HepG2 (cell line): ENCODE data around the gene BBS4. TPM values are rescaled to one million over a fixed set of nuclear protein-coding genes. Genes with fewer than 3 reads are reported as not detected.

Experiments used
- CBFB ChIP-seq: sonication (generic); formaldehyde crosslinking; IDR thresholded peaks from 2 replicates; pipeline ENCODE4 v1.4.0; 2020; ENCODE audit warnings: missing genetic modification reagents
- DNMT3B ChIP-seq: conservative IDR thresholded peaks from 2 replicates; pipeline ENCODE4 v1.6.1; 2016; ENCODE audit warnings: missing biosample characterization, control low read depth
- DR1 ChIP-seq: sonication (generic); formaldehyde crosslinking; IDR thresholded peaks from 2 replicates; pipeline ENCODE4 v1.8.0; 2021; ENCODE audit warnings: mild to moderate bottlenecking, missing genetic modification reagents, inconsistent platforms
- ETV5 ChIP-seq: IDR thresholded peaks from 2 replicates; pipeline ENCODE4 v1.6.1; 2018; ENCODE audit warnings: missing biosample characterization, missing genetic modification reagents, inconsistent platforms, borderline replicate concordance
- HOXA5 ChIP-seq: sonication (generic); formaldehyde crosslinking; IDR thresholded peaks from 2 replicates; pipeline ENCODE4 v1.4.0; 2020; ENCODE audit warnings: missing genetic modification reagents
- NR2C2 ChIP-seq: sonication (generic); formaldehyde crosslinking; IDR thresholded peaks from 2 replicates; pipeline ENCODE4 v1.4.0; 2020; ENCODE audit warnings: missing genetic modification reagents, mild to moderate bottlenecking, moderate library complexity, borderline replicate concordance
- SMARCC2 ChIP-seq: fragments of 450-650 bp; IDR thresholded peaks from 2 replicates; pipeline ENCODE4 v1.6.1; 2017; ENCODE audit warnings: antibody characterized with exemption, mild to moderate bottlenecking
- SOX13 ChIP-seq, 3 experiments: fragments of 450-650 bp in 1 of 3; sonication (generic) in 1 of 3; formaldehyde crosslinking in 1 of 3; IDR thresholded peaks in 2 of 3; conservative IDR thresholded peaks in 1 of 3; 2 replicates each; pipeline versions ENCODE4 v1.5.0 to v1.6.1; 2016 to 2020; ENCODE audit warnings: antibody characterized with exemption in 1 of 3, mild to moderate bottlenecking in 1 of 3, missing compliant biosample characterization in 1 of 3, missing genetic modification reagents in 1 of 3, moderate library complexity in 1 of 3
- SP2 ChIP-seq: sonication (generic); formaldehyde crosslinking; IDR thresholded peaks from 2 replicates; pipeline ENCODE4 v1.5.1; 2020; ENCODE audit warnings: mild to moderate bottlenecking, missing genetic modification reagents
- SRF ChIP-seq: IDR thresholded peaks from 2 replicates; pipeline ENCODE4 v1.6.1; 2011; ENCODE audit warnings: mild to moderate bottlenecking, low read depth, low read length, moderate library complexity
- U2AF1 ChIP-seq: fragments of 200-400 bp; formaldehyde crosslinking; optimal IDR thresholded peaks from 2 replicates; pipeline ENCODE3; 2017; ENCODE audit warnings: mild to moderate bottlenecking, low read depth, low read length
- ZBTB7B ChIP-seq: sonication (generic); formaldehyde crosslinking; IDR thresholded peaks from 2 replicates; pipeline ENCODE4 v1.4.0; 2020; ENCODE audit warnings: missing genetic modification reagents
- ZKSCAN5 ChIP-seq: sonication (generic); formaldehyde crosslinking; IDR thresholded peaks from 2 replicates; pipeline ENCODE4 v1.5.1; 2020; ENCODE audit warnings: mild to moderate bottlenecking, missing genetic modification reagents
- ZNF17 ChIP-seq: sonication (generic); formaldehyde crosslinking; IDR thresholded peaks from 2 replicates; pipeline ENCODE4 v1.5.0; 2020; ENCODE audit warnings: mild to moderate bottlenecking, missing genetic modification reagents
- ZNF333 ChIP-seq: sonication (generic); formaldehyde crosslinking; IDR thresholded peaks from 2 replicates; pipeline ENCODE4 v1.4.0; 2020; ENCODE audit warnings: mild to moderate bottlenecking, missing genetic modification reagents, borderline replicate concordance
- ZNF33A ChIP-seq: sonication (generic); formaldehyde crosslinking; IDR thresholded peaks from 2 replicates; pipeline ENCODE4 v1.5.1; 2020; ENCODE audit warnings: missing genetic modification reagents, mild to moderate bottlenecking, moderate library complexity, borderline replicate concordance
- ZNF772 ChIP-seq: sonication (generic); formaldehyde crosslinking; IDR thresholded peaks from 2 replicates; pipeline ENCODE4 v1.5.0; 2020; ENCODE audit warnings: mild to moderate bottlenecking, missing genetic modification reagents
- polyA plus RNA-seq, 8 experiments: library from polyadenylated mRNA; depleted of rRNA in 3 of 8; stranded (reverse) in 7 of 8; unstranded in 1 of 8; fragments of >200 nt; fragmentation: Illumina TruSeq in 4 of 8; extraction: Trizol in 4 of 8; gene quantifications; 2 replicates each; pipeline versions ENCODE4 v1.2.1 to v1.2.3, GENCODE V29; 2011 to 2016; ENCODE audit warnings: low read depth in 4 of 8, missing spikeins in 1 of 8, mixed read lengths in 1 of 8; ENCODE audit not compliant: insufficient read depth in 1 of 8
- total RNA-seq, 5 experiments: library from RNA; depleted of rRNA; stranded (reverse); fragments of >200 nt; fragmentation: Illumina TruSeq; extraction: Trizol; gene quantifications; 2 replicates each; pipeline ENCODE4 v1.2.3, GENCODE V29; 2016; ENCODE audit warnings: low read depth in 1 of 5
- TF ChIP-seq, protein P1 (sequence below): sonication (generic); formaldehyde crosslinking; IDR thresholded peaks from 2 replicates; pipeline ENCODE4 v1.8.0; 2022; ENCODE audit warnings: missing genetic modification reagents, mild to moderate bottlenecking, moderate library complexity, borderline replicate concordance
- TF ChIP-seq, protein P2 (sequence below): IDR thresholded peaks from 2 replicates; pipeline ENCODE4 v1.4.0; 2020; ENCODE audit warnings: mild to moderate bottlenecking, missing genetic modification reagents
- TF ChIP-seq, protein P3 (sequence below): IDR thresholded peaks from 2 replicates; pipeline ENCODE4 v1.6.1; 2018; ENCODE audit warnings: missing genetic modification reagents, mild to moderate bottlenecking, missing compliant biosample characterization
- TF ChIP-seq, protein P4 (sequence below): sonication (generic); formaldehyde crosslinking; IDR thresholded peaks from 2 replicates; pipeline ENCODE4 v1.5.0; 2020; ENCODE audit warnings: missing genetic modification reagents

The BBS4 gene
- total and polyA plus RNA-seq, 2 of the 13 experiments (the other 11 are each of a cell fraction or from before 2014, with no cell fraction given): 16.0 to 21.3 TPM

DNA sequence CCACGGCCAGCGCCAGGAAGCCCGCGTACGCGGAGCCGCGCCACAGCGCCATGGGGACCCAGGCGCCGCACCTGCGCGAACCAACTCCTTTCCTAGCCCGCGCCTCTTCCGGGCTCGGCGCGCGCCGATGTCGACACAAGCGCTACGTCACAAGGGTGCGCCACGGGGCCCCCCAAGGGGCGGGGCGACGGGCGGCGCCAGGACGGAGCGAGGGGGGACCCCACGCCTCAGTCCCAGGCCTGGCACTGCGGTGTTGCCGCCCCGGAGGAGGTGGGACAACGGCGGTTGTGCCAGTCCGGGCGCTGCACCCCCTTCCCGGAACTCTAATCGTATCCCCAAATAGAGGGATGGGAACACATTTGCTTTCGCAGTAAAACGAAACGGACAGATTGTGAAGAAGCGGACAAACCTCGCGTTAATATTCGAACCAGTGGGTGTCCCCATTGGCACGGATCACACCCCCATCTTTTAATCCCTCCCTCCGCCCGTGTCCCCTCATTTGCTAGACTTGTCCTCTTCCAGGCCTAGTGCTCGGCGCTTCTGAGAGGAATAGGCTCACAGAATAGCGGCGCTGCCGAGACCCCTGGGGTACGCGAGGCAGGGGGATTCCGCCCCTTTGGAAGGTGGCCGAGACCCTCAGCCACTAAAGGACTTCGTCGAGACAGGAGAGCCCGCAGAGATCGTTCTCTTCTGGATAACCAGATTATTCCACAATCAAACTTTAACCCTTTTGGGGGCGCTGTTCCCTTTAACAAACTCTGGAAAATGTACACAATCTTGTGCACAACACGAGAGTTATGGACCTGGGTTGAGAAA, 97.8 kb downstream of the BBS4 start, which contains the start of gene ADPGK (continued):
- TF ChIP-seq SOX13 (IDR thresholded peaks at IDR 0.05): peak; percentile 27; the same call in 1 of the 2 replicates
- TF ChIP-seq SOX13 (CRISPR knock-in tag; conservative IDR thresholded peaks at IDR 0.05 in 1 of 2, IDR thresholded peaks at IDR 0.05 in 1 of 2): peak; percentile 49 to 82; a peak in 2 of 4 replicates
- no peak for TF ChIP-seq DNMT3B (CRISPR knock-in tag)
- TF ChIP-seq, protein P1, sequence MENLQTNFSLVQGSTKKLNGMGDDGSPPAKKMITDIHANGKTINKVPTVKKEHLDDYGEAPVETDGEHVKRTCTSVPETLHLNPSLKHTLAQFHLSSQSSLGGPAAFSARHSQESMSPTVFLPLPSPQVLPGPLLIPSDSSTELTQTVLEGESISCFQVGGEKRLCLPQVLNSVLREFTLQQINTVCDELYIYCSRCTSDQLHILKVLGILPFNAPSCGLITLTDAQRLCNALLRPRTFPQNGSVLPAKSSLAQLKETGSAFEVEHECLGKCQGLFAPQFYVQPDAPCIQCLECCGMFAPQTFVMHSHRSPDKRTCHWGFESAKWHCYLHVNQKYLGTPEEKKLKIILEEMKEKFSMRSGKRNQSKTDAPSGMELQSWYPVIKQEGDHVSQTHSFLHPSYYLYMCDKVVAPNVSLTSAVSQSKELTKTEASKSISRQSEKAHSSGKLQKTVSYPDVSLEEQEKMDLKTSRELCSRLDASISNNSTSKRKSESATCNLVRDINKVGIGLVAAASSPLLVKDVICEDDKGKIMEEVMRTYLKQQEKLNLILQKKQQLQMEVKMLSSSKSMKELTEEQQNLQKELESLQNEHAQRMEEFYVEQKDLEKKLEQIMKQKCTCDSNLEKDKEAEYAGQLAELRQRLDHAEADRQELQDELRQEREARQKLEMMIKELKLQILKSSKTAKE (CRISPR knock-in tag): peak; percentile 64
- TF ChIP-seq NR2C2 (CRISPR knock-in tag): peak; percentile 64
- peak; percentile 82; the same call in 1 of the 2 replicates for TF ChIP-seq ETV5 (CRISPR knock-in tag)
- TF ChIP-seq, protein P2, sequence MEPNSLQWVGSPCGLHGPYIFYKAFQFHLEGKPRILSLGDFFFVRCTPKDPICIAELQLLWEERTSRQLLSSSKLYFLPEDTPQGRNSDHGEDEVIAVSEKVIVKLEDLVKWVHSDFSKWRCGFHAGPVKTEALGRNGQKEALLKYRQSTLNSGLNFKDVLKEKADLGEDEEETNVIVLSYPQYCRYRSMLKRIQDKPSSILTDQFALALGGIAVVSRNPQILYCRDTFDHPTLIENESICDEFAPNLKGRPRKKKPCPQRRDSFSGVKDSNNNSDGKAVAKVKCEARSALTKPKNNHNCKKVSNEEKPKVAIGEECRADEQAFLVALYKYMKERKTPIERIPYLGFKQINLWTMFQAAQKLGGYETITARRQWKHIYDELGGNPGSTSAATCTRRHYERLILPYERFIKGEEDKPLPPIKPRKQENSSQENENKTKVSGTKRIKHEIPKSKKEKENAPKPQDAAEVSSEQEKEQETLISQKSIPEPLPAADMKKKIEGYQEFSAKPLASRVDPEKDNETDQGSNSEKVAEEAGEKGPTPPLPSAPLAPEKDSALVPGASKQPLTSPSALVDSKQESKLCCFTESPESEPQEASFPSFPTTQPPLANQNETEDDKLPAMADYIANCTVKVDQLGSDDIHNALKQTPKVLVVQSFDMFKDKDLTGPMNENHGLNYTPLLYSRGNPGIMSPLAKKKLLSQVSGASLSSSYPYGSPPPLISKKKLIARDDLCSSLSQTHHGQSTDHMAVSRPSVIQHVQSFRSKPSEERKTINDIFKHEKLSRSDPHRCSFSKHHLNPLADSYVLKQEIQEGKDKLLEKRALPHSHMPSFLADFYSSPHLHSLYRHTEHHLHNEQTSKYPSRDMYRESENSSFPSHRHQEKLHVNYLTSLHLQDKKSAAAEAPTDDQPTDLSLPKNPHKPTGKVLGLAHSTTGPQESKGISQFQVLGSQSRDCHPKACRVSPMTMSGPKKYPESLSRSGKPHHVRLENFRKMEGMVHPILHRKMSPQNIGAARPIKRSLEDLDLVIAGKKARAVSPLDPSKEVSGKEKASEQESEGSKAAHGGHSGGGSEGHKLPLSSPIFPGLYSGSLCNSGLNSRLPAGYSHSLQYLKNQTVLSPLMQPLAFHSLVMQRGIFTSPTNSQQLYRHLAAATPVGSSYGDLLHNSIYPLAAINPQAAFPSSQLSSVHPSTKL (CRISPR knock-in tag): peak; percentile 74
- TF ChIP-seq DR1 (CRISPR knock-in tag): peak; percentile 85; the same call in 1 of the 2 replicates
- TF ChIP-seq SP2 (CRISPR knock-in tag): peak; percentile 55; the same call in 1 of the 2 replicates
- peak; percentile 96 for TF ChIP-seq ZBTB7B (CRISPR knock-in tag)
- no peak for TF ChIP-seq ZKSCAN5 (CRISPR knock-in tag)
- TF ChIP-seq ZNF33A (CRISPR knock-in tag): 0 out of 2 replicates have a peak, but pooled peaks have one; percentile 12
- TF ChIP-seq ZNF772 (CRISPR knock-in tag): peak; percentile 60; the same call in 1 of the 2 replicates
- no peak for TF ChIP-seq U2AF1
- no peak for TF ChIP-seq SMARCC2
- 0 out of 2 replicates have a peak, but pooled peaks have one; percentile 45 for TF ChIP-seq ZNF17 (CRISPR knock-in tag)
- TF ChIP-seq, protein P3, sequence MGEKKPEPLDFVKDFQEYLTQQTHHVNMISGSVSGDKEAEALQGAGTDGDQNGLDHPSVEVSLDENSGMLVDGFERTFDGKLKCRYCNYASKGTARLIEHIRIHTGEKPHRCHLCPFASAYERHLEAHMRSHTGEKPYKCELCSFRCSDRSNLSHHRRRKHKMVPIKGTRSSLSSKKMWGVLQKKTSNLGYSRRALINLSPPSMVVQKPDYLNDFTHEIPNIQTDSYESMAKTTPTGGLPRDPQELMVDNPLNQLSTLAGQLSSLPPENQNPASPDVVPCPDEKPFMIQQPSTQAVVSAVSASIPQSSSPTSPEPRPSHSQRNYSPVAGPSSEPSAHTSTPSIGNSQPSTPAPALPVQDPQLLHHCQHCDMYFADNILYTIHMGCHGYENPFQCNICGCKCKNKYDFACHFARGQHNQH (CRISPR knock-in tag): peak; percentile 65; the same call in 1 of the 2 replicates
- TF ChIP-seq SRF: peak; percentile 91
- no peak; the same call in none of the 2 replicates for TF ChIP-seq HOXA5 (CRISPR knock-in tag)
- TF ChIP-seq, protein P4, sequence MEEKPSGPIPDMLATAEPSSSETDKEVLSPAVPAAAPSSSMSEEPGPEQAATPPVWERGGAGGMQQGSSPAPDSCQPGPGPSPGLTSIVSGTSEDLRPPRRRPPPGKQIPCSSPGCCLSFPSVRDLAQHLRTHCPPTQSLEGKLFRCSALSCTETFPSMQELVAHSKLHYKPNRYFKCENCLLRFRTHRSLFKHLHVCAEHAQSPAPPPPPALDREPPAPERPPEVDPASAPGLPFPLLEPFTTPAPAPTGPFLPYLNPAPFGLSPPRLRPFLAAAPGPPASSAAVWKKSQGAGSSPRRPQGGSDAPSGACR: peak; percentile 65; the same call in 1 of the 2 replicates
- peak; percentile 89 for TF ChIP-seq CBFB (CRISPR knock-in tag)
- TF ChIP-seq ZNF333 (CRISPR knock-in tag): no peak; the same call in 1 of the 2 replicates
